ENCODE measurements around the gene IGFLR1. TPM values are rescaled to one million over a fixed set of nuclear protein-coding genes. Genes with fewer than 3 reads are reported as not detected.

IGFLR1 gene
- total and polyA plus RNA-seq, 2 donors (not counting 3 experiments of a cell fraction or from before 2014, with no cell fraction given), result 2.6 to 7.6 TPM

- H2AFZ ChIP-seq (ENCODE audit: low read depth, low read length), result peak within 1 kb of the TSS; percentile 90
- peak within 1 kb of the TSS; percentile 93 for H3K9ac ChIP-seq (replicated peaks; ENCODE audit: extremely low read depth, insufficient read depth, low read length)
- TSS peak; percentile 42 for BruUV-seq (replicated peaks)
- H3K4me1 ChIP-seq (ENCODE audit: control insufficient read depth, extremely low read depth, insufficient read depth, low read length), result peaks cover 24% of the 10 kb centered on the region
- FAIRE-seq (no peak), DNase-seq (ENCODE audit: low read depth, low spot score) (peak; percentile 99)
- H3K4me2 ChIP-seq (ENCODE audit: insufficient read depth, low read length), result peak within 1 kb of the TSS; percentile 87
- TF ChIP-seq FOS (IDR thresholded peaks at IDR 0.05; ENCODE audit: borderline replicate concordance, insufficient read depth, low read length) (no peak), POLR2AphosphoS5 (IDR thresholded peaks at IDR 0.05; ENCODE audit: insufficient read depth, low read depth, low read length) (peak; percentile 55), POLR2A (IDR thresholded peaks at IDR 0.05; ENCODE audit: low read depth, low read length) (no peak), JUN (IDR thresholded peaks at IDR 0.05; ENCODE audit: borderline replicate concordance, insufficient read depth, insufficient read length, low read depth) (no peak), GATA2 (IDR thresholded peaks at IDR 0.05; ENCODE audit: insufficient read depth, insufficient read length, low read depth, low read length) (no peak)
- H3K9me1 ChIP-seq (replicated peaks; ENCODE audit: control insufficient read depth, extremely low read depth, insufficient read depth, low read length), result no peaks in the 10 kb centered on the region
- H3K36me3 ChIP-seq (ENCODE audit: control insufficient read depth in 2 of 2, extremely low read depth in 1 of 2, insufficient read depth in 2 of 2, low read length in 2 of 2), result no peaks in the 10 kb centered on the region
- H3K27ac ChIP-seq (ENCODE audit: insufficient read depth, low read depth, low read length), result peak within 1 kb of the TSS; percentile 88
- CTCF ChIA-PET, result interaction anchor here (0.6 to 1.9 kb wide), 7 partner anchors 11 to 147 kb away, joined by 3 to 7 read pairs (median 4); partner anchors contain the start of genes HSPB6 and KMT2B
- H3K27me3 ChIP-seq (ENCODE audit: control insufficient read depth in 2 of 2, insufficient read depth in 2 of 2, low read length in 2 of 2), result no peaks in the 10 kb centered on the region
- peak within 1 kb of the TSS; percentile 73 to 87 (median 75) for H3K4me3 ChIP-seq (replicated peaks in 1 of 3; ENCODE audit: insufficient read depth in 1 of 3, low read depth in 1 of 3, low read length in 3 of 3)
- H3K79me2 ChIP-seq (ENCODE audit: control insufficient read depth, insufficient read depth, low read length), result peaks cover 22% of the 10 kb centered on the region
- intact Hi-C loops (cut with micrococcal nuclease), result loop anchor here (1.0 to 2.0 kb wide), 4 partner anchors 13 to 186 kb away; partner anchors contain the start of gene PROSER3
- POLR2A ChIA-PET, result interaction anchor here (0.6 to 0.8 kb wide), 3 partner anchors 18 to 200 kb away, joined by 3 to 7 read pairs (median 4); no protein-coding TSS in a partner anchor
- H4K20me1 ChIP-seq (replicated peaks; ENCODE audit: control insufficient read depth, extremely low read depth, insufficient read depth, low read length), result no peaks in the 10 kb centered on the region
- H3K9me3 ChIP-seq (replicated peaks; ENCODE audit: control insufficient read depth, insufficient read depth, low read length), result no peaks in the 10 kb centered on the region
- dilution Hi-C loops (cut with MboI; ENCODE audit: extremely low pct_ligation_motif_present, low sequenced_read_pairs), result no loop called here
Measured at GRCh38 chr19:35745328-35746086, 3.3 kb upstream of the IGFLR1 start, which contains the start of the genes PSENEN and U2AF1L4. TSS of gene PSENEN (plus strand) at chr19:35745651. CDS start at chr19:35745931, 280 bp downstream. TSS of gene U2AF1L4 (minus strand) at chr19:35745418. CDS start at chr19:35745391, 27 bp downstream.
